NOMO-1 treated with dmso at 0.1 percent for 144 hours (cell line): ENCODE data around the gene NUP37.
"Not testable (repeated sequence)": the region's sequence is repeated elsewhere in the genome, so short reads cannot be mapped to it uniquely, and the experiment has no call there.

Experiments used
- DNase-seq: peaks from one replicate; lab custom pipeline; 2025; ENCODE audit not compliant: unreplicated experiment; lab: John Stamatoyannopoulos, UW

The NUP37 gene

GRCh38 chr12:102095677-102096263 is 24.1 kb downstream of the NUP37 start:
- no peak for DNase-seq

GRCh38 chr12:102093319-102093718 is 26.6 kb downstream of the NUP37 start:
- DNase-seq = no peak

GRCh38 chr12:102089228-102089835 is 30.6 kb downstream of the NUP37 start:
- not testable (repeated sequence) for DNase-seq

GRCh38 chr12:102080842-102081241 is 39.1 kb downstream of the NUP37 start:
- DNase-seq = no peak

GRCh38 chr12:102072092-102072491 is 47.8 kb downstream of the NUP37 start:
- not testable (repeated sequence) for DNase-seq

- no peak for DNase-seq
Observed at GRCh38 chr12:102069707-102070106, 50.2 kb downstream of the NUP37 start.

GRCh38 chr12:102067574-102068258 is 52.2 kb downstream of the NUP37 start:
- DNase-seq = no peak

- no peak for DNase-seq
Observed at GRCh38 chr12:102064476-102064875, 55.4 kb downstream of the NUP37 start.

GRCh38 chr12:102063069-102063468 is 56.8 kb downstream of the NUP37 start:
- no peak for DNase-seq

GRCh38 chr12:102062419-102062806 is 57.5 kb downstream of the NUP37 start:
- no peak for DNase-seq

GRCh38 chr12:102061560-102062418 is 58.1 kb downstream of the NUP37 start, which contains the start of gene WASHC3:
Gene WASHC3, minus strand, starts transcription at chr12:102061991. Its CDS starts 29 bp downstream, at chr12:102061962.
- peak; percentile 91 for DNase-seq

GRCh38 chr12:102061096-102061559 is 58.8 kb downstream of the NUP37 start:
- no peak for DNase-seq

- DNase-seq = no peak
Observed at GRCh38 chr12:102059343-102059742, 60.6 kb downstream of the NUP37 start.

GRCh38 chr12:102054345-102054744 is 65.6 kb downstream of the NUP37 start:
- no peak for DNase-seq

- no peak for DNase-seq
Observed at GRCh38 chr12:102053062-102053349, 66.9 kb downstream of the NUP37 start.

GRCh38 chr12:102052192-102053061 is 67.5 kb downstream of the NUP37 start:
- DNase-seq = no peak

GRCh38 chr12:102051431-102051965 is 68.4 kb downstream of the NUP37 start:
- DNase-seq = no peak

GRCh38 chr12:102050660-102051430 is 69.1 kb downstream of the NUP37 start:
- no peak for DNase-seq

GRCh38 chr12:102043928-102044327 is 76.0 kb downstream of the NUP37 start:
- DNase-seq = no peak
